Effector memory CD8-positive, alpha-beta T cell (primary cell): ENCODE measurements around the gene SLC17A9.
A peak's percentile ranks its signal among the peaks of the same experiment; 100 is the strongest.
"Not testable (repeated sequence)": the region's sequence is repeated elsewhere in the genome, so short reads cannot be mapped to it uniquely, and the experiment has no call there.

Source experiments
- ATAC-seq: fragments of 150-1000 bp; cut with Tn5 transposase; replicated peaks from 2 replicates; pipeline ENCODE4 v1.10.0; 2021; ENCODE audit warnings: mild to moderate bottlenecking, moderate library complexity
- DNase-seq, 3 experiments: peaks; one replicate each; pipeline ENCODE4 v3.0.0; 2021
- H3K27ac Mint-ChIP-seq, 2 donors: one replicate each; pipeline ENCODE4 v1.8.0; 2022; ENCODE audit warnings: mild to moderate bottlenecking in 2 of 2, mixed read lengths in 2 of 2, moderate library complexity in 2 of 2
- H3K27me3 Mint-ChIP-seq, 2 donors: one replicate each; pipeline ENCODE4 v1.8.0; 2022; ENCODE audit warnings: mixed read lengths in 2 of 2
- H3K36me3 Mint-ChIP-seq: one replicate; pipeline ENCODE4 v1.8.0; 2022; ENCODE audit warnings: mild to moderate bottlenecking, moderate library complexity, mixed read lengths; ENCODE audit not compliant: insufficient read depth
- H3K4me1 Mint-ChIP-seq, 2 donors: one replicate each; pipeline ENCODE4 v1.8.0; 2022; ENCODE audit warnings: low read depth in 2 of 2, mixed read lengths in 2 of 2
- H3K4me3 Mint-ChIP-seq, 2 donors: one replicate each; pipeline ENCODE4 v1.8.0; 2022; ENCODE audit warnings: mild to moderate bottlenecking in 2 of 2, mixed read lengths in 2 of 2, moderate library complexity in 2 of 2
- H3K9me3 Mint-ChIP-seq, 2 donors: one replicate each; pipeline ENCODE4 v1.8.0; 2022; ENCODE audit warnings: mixed read lengths in 2 of 2

SLC17A9 gene

DNA sequence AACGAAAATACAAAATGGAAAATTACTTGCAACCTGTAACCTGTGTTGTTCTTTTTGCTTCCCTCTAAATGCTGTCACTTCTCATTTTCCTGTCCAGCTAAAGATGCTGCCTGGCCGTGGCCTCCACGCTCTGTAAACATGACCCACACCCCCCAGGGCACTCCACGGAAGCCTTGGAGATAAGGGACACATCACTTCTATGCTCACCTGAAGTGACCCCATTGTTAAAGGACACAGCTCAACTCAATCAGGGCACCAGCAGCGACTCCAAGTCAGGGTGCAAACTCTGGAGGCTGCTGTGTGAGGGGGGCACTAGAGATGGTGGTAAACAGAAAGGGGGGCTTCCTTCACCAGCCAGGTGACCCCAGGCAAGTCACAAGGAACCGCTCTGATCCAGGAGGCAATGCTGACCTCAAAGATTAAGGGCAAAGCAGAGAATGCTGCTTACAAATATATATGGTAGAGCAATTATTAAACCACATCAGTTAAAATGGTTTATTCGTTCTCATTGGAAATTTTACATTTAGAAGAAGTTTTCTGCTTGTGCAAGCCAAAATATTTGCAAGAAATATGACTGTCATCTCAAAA, 39.4 kb upstream of the SLC17A9 start:
- Mint-ChIP-seq H3K27me3 (no peaks in the 10 kb centered on the region), H3K9me3 (no peaks in the 10 kb centered on the region), H3K36me3 (peaks cover 59% of the 10 kb centered on the region), H3K27ac (peak overlapping the region; percentile 41 to 79), H3K4me1 (peaks cover 44 to 52% of the 10 kb centered on the region in 2 donors), H3K4me3 (peak overlapping the region in 1 of 2 donors; percentile 33)
- no peak for DNase-seq
- ATAC-seq, result no peak

DNA sequence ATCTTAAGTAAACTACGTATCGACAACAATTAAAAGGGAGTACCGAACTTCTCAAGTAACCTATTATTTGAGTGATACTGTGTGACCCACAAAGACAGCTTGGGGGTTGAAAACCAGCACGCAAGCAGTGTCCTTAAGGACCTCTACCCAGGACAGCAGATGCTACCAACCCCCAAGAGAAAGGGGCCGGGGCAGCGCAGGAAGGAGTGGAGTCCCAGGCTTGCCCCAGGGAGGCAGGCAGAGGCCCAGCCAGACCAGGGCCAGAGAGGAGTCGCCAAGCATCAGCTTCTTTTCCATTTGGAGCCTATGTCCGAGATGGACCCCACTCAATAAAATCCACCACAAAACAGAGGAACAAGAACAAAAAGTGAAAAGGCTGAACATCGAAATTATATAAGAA, 38.1 kb upstream of the SLC17A9 start:
- Mint-ChIP-seq H3K9me3 (no peaks in the 10 kb centered on the region), H3K4me1 (peaks cover 52 to 60% of the 10 kb centered on the region in 2 donors), H3K27ac (peak overlapping the region in 1 of 2 donors; percentile 85), H3K36me3 (peaks cover 46% of the 10 kb centered on the region), H3K4me3 (no peak overlapping the region), H3K27me3 (no peaks in the 10 kb centered on the region)
- DNase-seq (no peak), ATAC-seq (no peak)

DNA sequence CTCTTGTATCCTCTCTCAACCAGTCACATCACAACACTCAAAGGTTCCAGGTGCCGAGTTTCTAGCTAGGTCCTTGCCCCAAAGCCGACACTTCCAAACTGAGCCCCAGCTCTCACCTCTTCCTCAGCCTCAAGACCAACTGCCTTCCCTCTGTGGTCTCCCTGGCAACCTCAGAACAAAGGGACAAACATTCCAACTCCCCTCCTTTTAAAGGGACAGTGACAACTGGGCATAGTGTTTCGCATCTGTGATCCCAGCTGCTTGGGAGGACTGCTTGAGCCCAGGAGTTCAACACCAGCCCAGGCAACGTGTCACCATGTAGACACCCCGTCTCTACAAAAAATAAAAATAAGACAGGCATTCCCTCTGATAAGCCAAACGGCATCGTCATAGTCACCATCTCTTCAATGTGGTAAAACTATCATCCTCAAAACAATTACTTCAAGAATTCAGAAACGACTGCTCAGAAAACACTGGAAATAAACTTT, 37.5 kb upstream of the SLC17A9 start:
- Mint-ChIP-seq H3K27me3 (no peaks in the 10 kb centered on the region), H3K4me1 (peaks cover 57 to 63% of the 10 kb centered on the region in 2 donors)

DNA sequence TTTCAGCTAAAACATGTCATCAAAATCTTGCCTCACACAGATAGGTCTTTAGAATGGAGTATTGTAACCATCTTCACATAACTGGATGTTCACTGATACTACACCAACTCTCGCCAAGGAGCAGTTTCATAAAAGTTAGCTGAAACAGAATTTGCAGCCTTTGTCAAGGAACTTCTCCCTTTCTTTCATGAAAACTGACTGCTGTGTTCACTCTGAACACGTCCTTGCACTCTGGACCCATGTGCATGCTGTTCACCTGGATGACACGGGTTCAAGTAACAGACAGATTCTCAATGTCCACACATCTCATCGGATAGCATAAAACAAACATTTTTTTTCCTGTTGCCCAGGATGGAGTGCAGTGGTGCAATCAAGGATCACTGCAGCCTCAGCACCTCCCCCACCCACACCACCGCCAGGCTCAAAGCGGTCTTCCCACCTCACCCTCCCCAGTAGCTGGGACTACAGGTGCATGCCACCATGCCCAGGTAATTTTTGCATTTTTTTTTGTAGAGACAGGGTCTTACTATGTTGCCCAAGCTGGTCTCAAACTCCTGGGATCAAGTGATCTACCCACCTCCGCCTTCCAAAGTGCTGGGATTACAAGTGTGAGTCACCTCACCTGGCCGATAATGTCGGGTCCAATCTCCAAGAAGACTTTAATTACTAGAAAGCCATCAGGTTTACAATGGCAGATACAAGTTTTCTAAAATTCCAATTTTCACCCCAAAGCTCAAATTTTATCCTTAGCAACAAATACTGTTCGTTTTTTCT, 35.6 kb upstream of the SLC17A9 start:
- Mint-ChIP-seq H3K4me1 (peaks cover 62 to 73% of the 10 kb centered on the region in 2 donors), H3K27ac (no peak overlapping the region), H3K36me3 (peaks cover 26% of the 10 kb centered on the region), H3K27me3 (no peaks in the 10 kb centered on the region), H3K4me3 (peak overlapping the region; percentile 61 to 88), H3K9me3 (no peaks in the 10 kb centered on the region)
- DNase-seq (no peak), ATAC-seq (no peak)

More for the DNA sequence above, 37.5 kb upstream of the SLC17A9 start:
- DNase-seq (no peak), ATAC-seq (peak; percentile 17)
- H3K4me3 Mint-ChIP-seq, result peak overlapping the region; percentile 39 to 65
- H3K9me3 Mint-ChIP-seq, result no peaks in the 10 kb centered on the region
- H3K36me3 Mint-ChIP-seq, result peaks cover 40% of the 10 kb centered on the region
- peak overlapping the region; percentile 76 to 85 for H3K27ac Mint-ChIP-seq

DNA sequence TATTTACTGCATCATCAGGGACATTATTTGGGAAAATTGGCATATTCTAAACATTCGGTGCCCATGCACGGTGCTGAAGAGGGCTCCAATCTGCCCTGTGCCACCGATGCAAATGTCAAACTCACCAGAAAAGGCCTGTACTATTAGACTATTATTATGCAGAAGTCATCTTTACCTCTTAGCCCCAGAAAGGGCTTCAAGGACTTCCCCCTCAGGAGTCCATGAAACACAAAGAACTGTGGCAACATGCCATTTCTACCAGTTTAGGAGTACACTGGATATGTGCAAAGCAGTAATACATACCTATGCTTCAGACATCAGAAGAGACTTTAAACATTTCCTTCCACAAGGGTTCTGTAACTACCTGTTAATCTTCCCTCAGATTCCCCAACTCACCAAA, 34.8 kb upstream of the SLC17A9 start:
- Mint-ChIP-seq H3K27ac (peak overlapping the region; percentile 56 to 92), H3K4me1 (peaks cover 70 to 81% of the 10 kb centered on the region in 2 donors), H3K36me3 (peaks cover 22% of the 10 kb centered on the region), H3K4me3 (peak overlapping the region; percentile 88 to 90), H3K9me3 (no peaks in the 10 kb centered on the region), H3K27me3 (no peaks in the 10 kb centered on the region)
- DNase-seq (no peak), ATAC-seq (no peak)

DNA sequence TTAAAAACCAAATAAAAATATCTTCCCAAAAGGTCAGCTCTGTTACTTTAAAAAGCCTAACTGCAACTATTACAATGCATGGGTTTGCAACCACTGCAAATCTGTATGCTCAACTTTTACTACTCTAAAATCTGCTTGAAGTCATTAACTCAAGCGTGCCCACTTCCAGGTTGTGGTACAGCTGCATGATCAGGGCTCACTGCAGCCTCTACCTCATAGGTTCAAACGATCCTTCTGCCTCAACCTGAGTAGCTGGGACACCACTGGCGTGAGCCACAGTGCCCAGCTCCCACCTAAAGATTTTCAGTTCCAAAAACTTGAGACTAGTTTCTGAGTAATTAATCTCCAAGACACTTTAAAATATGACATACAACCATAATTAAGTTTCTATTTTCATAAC, 34.4 kb upstream of the SLC17A9 start:
- peaks cover 19% of the 10 kb centered on the region for H3K36me3 Mint-ChIP-seq
- no peaks in the 10 kb centered on the region for H3K9me3 Mint-ChIP-seq
- peaks cover 70 to 84% of the 10 kb centered on the region in 2 donors for H3K4me1 Mint-ChIP-seq
- no peaks in the 10 kb centered on the region for H3K27me3 Mint-ChIP-seq
- H3K4me3 Mint-ChIP-seq, result peak overlapping the region; percentile 88 to 90
- DNase-seq, result no peak
- ATAC-seq, result no peak
- H3K27ac Mint-ChIP-seq, result peak overlapping the region; percentile 56 to 92

GRCh38 chr20:62918831-62919230, 33.7 kb upstream of the SLC17A9 start:
- Mint-ChIP-seq H3K4me1 (peaks cover 68 to 79% of the 10 kb centered on the region in 2 donors), H3K27me3 (no peaks in the 10 kb centered on the region), H3K27ac (peak overlapping the region; percentile 56 to 92), H3K9me3 (no peaks in the 10 kb centered on the region), H3K4me3 (peak overlapping the region; percentile 88 to 90), H3K36me3 (peaks cover 17% of the 10 kb centered on the region)
- peak; percentile 41 to 48 (median 46) for DNase-seq
- ATAC-seq, result peak; percentile 68

DNA sequence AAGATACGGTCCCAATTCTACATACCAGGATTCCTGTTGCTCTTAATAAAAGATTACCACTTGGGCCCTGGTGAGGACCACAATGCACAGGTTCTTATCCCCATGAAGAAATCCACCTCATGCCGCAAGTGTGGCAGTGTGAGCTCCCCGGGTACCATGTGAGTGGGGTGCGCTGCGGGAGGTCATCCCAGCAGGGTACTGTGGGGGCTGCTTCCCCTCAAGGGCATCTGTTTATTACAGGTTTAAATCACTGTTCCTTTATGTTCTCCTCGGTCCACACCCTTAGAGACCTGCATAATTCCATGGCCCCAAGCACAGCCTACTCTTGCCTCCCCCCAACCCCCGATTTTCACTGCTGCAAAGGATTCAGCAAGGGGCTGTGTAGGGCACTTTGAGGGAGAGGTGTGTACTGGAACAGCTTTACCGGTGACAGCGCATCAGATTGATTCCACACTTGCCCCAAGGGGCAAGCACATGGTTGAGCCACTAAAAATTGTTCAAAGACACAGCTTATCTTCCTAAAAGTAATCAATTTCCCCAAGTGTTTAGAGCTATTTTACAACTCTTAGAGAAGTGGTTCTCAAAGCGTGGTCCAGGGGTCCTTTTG, 32.4 kb upstream of the SLC17A9 start:
- peak overlapping the region; percentile 56 to 64 for H3K27ac Mint-ChIP-seq
- DNase-seq (no peak), ATAC-seq (no peak)
- H3K4me3 Mint-ChIP-seq, result peak overlapping the region; percentile 88 to 90
- H3K36me3 Mint-ChIP-seq, result peaks cover 11% of the 10 kb centered on the region
- no peaks in the 10 kb centered on the region for H3K9me3 Mint-ChIP-seq
- peaks cover 74 to 79% of the 10 kb centered on the region in 2 donors for H3K4me1 Mint-ChIP-seq
- H3K27me3 Mint-ChIP-seq, result no peaks in the 10 kb centered on the region

DNA sequence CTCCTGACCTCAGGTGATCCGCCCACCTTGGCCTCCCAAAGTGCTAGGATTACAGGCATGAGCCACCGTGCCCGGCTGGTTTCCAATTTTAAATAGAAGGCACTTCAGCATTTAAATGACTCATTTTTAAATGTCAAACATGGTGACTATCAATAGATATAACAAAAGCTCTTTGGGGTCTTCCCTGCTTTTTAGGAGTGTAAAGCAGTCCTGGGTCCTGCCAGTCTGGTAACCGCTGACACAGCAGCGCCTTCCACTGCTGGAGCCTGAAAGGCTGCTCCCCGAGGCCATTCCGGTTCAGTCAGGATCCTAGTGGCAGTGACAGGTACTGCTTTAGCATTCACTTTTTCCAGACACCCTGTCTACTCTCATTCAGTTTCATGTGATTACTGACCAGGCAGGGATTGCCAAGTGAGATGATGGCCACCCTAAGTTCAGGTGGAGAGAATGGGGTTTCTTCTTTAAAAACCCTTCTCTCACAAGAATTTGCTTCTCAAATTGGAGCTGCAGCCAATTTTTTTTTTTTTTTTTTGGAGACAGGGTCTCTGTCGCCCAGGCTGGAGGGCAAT, 31.3 kb upstream of the SLC17A9 start:
- peaks cover 71 to 77% of the 10 kb centered on the region in 2 donors for H3K4me1 Mint-ChIP-seq
- ATAC-seq (peak; percentile 41), DNase-seq (peak; percentile 48 to 59 (median 52))
- H3K9me3 Mint-ChIP-seq, result no peaks in the 10 kb centered on the region
- H3K4me3 Mint-ChIP-seq, result peak overlapping the region; percentile 78 to 90
- H3K27ac Mint-ChIP-seq, result peak overlapping the region; percentile 85 to 90
- peaks cover 16% of the 10 kb centered on the region for H3K36me3 Mint-ChIP-seq
- H3K27me3 Mint-ChIP-seq, result no peaks in the 10 kb centered on the region

GRCh38 chr20:62922451-62922921, 30.0 kb upstream of the SLC17A9 start:
- peaks cover 70 to 75% of the 10 kb centered on the region in 2 donors for H3K4me1 Mint-ChIP-seq
- H3K27me3 Mint-ChIP-seq, result no peaks in the 10 kb centered on the region
- peak; percentile 34 for ATAC-seq
- H3K27ac Mint-ChIP-seq, result peak overlapping the region; percentile 86 to 97
- peak overlapping the region; percentile 81 to 96 for H3K4me3 Mint-ChIP-seq
- peak; percentile 45 to 59 (median 49) for DNase-seq
- H3K36me3 Mint-ChIP-seq, result peaks cover 24% of the 10 kb centered on the region
- H3K9me3 Mint-ChIP-seq, result no peaks in the 10 kb centered on the region

DNA sequence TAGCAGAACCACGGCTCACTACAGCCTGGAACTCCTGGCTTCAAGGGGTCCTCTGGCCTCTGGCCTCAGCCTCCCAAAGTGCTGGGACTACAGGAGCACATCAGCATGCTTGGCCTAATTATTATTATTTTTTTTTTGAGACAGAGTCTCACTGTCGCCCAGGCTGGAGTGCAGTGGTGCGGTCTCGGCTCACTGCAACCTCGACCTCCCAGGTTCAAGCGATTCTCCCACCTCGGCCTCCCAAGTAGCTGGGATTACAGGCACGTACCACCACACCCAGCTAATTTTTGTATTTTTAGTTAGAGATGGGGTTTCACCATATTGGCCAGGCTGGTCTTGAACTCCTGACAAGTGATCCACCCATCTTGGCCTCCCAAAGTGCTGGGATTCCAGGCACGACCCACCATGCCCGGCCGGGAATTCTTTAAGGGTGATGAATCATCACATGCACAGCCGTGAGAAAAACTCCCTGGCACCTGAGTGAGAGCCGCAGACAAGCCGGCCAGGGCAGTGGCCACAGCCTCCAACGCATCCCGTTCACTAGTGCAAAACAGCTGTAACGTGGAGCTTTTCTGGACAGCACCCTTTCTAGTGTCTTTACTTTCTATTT, 29.3 kb upstream of the SLC17A9 start:
- DNase-seq, ATAC-seq, H3K9me3 Mint-ChIP-seq, H3K27me3 Mint-ChIP-seq: not testable (repeated sequence)
- Mint-ChIP-seq H3K36me3 (peaks cover 31% of the 10 kb centered on the region), H3K4me1 (peaks cover 71 to 75% of the 10 kb centered on the region in 2 donors), H3K27ac (peak overlapping the region; percentile 86 to 97), H3K4me3 (peak overlapping the region; percentile 81 to 96)

GRCh38 chr20:62923669-62924441, 28.7 kb upstream of the SLC17A9 start:
- no peaks in the 10 kb centered on the region for H3K9me3 Mint-ChIP-seq
- peak overlapping the region; percentile 86 to 97 for H3K27ac Mint-ChIP-seq
- ATAC-seq (no peak), DNase-seq (no peak)
- H3K36me3 Mint-ChIP-seq, result peaks cover 34% of the 10 kb centered on the region
- peak overlapping the region; percentile 81 to 96 for H3K4me3 Mint-ChIP-seq
- H3K4me1 Mint-ChIP-seq, result peaks cover 70 to 75% of the 10 kb centered on the region in 2 donors
- no peaks in the 10 kb centered on the region for H3K27me3 Mint-ChIP-seq
